Fibroblast of peridontal ligament (primary cell): ENCODE results near the gene PPP1R15A.
"Not testable (repeated sequence)": the region's sequence is repeated elsewhere in the genome, so short reads cannot be mapped to it uniquely, and the experiment has no call there.

Experiments
- DNase-seq: peaks from one replicate; pipeline ENCODE4 v3.0.0-alpha.2; 2010; ENCODE audit errors: extremely low read depth

Gene PPP1R15A

DNA sequence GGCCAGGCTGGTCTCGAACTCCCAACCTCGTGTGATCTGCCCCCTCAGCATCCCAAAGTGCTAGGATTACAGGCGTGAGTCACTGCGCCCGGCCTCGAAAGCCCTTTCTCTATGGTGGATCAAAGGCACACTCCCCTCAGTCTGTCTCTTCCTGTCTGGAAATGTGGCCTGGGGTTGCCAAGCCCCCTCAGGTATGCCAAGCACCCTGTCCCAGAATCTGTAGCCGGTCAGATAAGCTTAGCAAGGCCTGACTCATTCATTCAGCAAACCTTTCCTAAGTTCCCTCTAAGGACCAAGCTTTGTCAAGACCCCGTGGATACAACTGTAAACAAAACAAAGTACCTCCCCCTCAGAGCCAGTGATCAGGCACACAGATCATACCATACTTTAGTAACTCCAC is 42.0 kb downstream of the PPP1R15A start:
- no peak for DNase-seq

DNA sequence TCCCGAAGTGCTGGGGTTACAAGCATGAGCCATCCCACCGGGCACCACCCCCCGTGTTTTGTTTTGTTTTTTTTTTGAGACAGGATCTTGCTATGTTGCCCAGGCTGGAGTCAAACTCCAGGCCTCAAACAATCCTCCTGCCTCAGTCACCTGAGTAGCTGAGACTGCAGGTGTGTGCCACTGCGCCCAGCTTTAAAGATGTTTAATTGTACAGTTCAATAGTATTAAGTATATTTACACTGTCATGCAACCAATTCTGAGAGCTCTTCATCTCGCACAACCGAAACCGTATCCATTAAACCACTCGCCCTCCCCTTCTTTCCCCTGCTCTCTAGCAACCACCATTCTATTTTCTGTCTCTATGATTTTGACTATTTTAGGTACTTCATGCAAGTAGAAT is 43.5 kb downstream of the PPP1R15A start:
- DNase-seq: no peak

- no peak for DNase-seq
Observed at GRCh38 chr19:48918071-48918470, 45.9 kb downstream of the PPP1R15A start.

DNA sequence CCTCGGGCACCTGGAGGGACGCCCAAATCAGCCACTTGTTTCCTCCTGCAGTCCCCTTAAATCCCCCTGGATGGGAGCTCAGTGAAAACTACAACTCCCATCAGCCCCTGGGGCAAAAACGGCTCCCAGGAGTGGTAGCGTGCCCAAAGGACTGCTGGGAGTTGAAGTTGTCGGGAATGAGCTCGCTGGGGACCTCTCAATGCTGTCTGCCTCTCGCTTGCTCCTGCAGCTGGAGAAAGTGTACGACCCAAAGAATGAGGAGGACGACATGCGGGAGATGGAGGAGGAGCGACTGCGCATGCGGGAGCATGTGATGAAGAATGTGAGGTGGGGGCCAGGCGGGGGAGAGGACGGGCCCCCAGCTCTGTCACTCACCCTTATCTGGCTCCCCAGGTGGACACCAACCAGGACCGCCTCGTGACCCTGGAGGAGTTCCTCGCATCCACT is 46.6 kb downstream of the PPP1R15A start:
- no peak for DNase-seq

DNA sequence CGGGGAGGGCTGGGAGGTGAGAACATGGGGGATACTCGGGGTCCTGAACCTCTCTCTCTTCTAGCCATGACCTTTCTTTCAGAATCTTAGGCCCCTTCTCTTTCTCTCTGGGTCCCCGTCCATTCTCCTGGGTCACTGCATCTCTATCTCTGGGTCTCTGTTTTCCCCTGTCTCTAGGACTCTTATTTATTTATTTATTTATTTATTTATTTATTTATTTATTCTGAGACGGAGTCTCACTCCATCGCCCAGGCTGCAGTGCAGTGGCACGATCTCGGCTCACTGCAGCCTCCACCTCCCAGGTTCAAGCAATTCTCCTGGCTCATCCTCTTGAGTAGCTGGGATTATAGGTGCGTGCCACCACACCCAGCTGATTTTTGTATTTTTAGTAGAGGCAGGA is 47.0 kb downstream of the PPP1R15A start:
- DNase-seq: not testable (repeated sequence)

- no peak for DNase-seq
Observed at GRCh38 chr19:48920949-48921348, 48.7 kb downstream of the PPP1R15A start.

- DNase-seq: no peak
Observed at GRCh38 chr19:48921721-48922500, 49.7 kb downstream of the PPP1R15A start.

DNA sequence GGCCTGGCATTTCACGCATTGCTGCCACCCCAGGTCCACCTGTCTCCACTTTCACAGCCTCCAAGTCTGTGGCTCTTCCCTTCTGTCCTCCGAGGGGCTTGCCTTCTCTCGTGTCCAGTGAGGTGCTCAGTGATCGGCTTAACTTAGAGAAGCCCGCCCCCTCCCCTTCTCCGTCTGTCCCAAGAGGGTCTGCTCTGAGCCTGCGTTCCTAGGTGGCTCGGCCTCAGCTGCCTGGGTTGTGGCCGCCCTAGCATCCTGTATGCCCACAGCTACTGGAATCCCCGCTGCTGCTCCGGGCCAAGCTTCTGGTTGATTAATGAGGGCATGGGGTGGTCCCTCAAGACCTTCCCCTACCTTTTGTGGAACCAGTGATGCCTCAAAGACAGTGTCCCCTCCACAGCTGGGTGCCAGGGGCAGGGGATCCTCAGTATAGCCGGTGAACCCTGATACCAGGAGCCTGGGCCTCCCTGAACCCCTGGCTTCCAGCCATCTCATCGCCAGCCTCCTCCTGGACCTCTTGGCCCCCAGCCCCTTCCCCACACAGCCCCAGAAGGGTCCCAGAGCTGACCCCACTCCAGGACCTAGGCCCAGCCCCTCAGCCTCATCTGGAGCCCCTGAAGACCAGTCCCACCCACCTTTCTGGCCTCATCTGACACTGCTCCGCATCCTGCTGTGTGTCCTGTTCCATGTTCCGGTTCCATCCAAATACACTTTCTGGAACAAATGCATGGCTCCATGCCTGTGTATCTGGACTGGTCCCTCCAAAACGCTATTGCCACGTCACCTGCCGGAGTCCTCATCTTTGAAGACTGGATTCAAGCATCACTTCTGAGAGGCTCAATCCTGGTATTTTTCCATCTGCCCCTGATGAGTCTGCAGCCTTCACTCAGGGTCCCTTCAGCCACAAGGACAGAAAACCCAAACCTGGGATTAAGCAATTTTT is 50.6 kb downstream of the PPP1R15A start:
- DNase-seq: no peak

DNA sequence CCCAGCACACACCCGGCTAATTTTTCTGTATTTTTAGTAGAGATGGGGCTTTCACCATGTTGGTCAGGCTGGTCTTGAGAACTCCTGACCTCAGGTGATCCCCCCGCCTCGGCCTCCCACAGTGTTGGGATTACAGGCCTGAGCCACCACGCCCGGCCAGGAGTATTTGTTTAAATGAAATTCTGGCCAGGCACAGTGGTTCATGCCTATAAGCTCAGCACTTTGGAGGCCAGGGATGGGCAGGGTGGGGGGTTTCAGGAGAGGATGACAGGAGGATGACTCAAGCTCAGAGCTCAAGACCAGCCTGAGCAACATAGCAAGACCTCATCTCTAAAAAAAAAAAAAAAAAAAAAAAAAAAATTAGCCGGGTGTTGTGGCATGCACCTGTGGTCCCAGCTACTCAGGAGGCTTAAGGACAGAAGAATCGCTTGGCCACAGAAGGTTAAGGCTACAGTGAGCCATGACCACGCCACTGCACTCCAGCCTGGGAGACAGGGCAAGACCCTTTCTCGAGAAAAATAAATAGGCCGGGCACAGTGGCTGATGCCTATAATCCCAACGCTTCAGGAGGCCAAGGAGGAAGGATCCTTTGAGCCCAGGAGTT is 53.1 kb downstream of the PPP1R15A start:
- no peak for DNase-seq
